Measurements from ENCODE around the gene TMC7.

Gene TMC7

DNA sequence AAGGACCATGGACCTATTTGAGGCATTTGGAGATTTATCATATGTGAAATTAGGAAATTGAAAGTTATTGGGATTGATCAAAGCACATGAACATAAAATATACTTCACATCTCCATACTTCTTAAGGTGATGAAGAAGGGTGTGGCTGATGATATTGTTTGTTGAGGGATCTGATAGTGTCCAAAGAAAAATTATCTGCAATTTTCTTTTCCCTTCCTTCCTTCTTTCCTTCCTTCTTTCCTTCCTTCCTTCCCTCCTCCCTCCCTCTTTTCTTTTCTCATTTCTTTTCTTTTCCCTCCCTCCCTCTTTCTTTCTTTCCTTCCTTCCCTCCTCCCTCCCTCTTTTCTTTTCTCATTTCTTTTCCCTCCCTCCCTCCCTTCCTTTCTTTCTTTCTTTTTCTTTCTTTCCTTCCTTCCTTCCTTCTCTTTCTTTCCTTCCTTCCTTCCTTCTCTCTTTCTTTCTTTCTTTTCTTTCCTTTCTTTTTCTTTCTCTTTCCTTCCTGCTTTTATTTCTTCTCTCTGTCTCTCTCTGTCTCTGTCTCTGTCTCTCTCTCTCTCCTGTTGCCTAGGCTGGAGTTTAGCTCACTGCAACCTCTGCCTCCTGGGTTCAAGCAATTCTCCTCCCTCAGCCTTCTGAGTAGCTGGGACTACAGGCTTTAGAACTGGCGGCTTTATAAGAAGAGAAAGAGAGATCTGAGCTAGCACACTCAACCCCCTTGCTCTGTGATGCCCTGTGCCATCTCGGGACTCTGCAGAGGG is 109.1 kb downstream of the TMC7 start:
- no peak for DNase-seq

GRCh38 chr16:19093631-19094541 is 110.2 kb downstream of the TMC7 start:
- no peak for DNase-seq

- no peak for DNase-seq
Observed at GRCh38 chr16:19094542-19095365, 111.0 kb downstream of the TMC7 start.

- DNase-seq: no peak
Observed at GRCh38 chr16:19095654-19096053, 111.9 kb downstream of the TMC7 start.

DNA sequence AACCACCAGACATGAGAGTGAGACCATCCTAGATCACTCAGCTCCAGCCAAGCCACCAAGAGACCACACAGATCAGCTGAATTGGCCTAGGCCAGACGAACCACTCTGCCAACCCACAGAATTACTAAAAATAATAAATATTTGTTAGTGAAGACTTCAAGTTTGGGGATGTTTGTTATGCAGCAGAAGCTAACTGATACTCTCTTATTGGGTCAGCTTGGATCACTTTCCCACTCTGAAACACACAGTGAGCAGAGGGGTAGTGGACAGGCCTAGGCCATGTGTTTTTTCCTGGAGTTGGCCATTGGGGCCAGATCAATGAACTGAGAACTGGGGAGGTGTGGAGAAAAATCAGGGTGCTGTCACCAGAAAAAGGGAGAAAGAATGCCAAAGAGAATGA is 114.4 kb downstream of the TMC7 start:
- DNase-seq: no peak

- DNase-seq: no peak
Observed at GRCh38 chr16:19102187-19102872, 118.6 kb downstream of the TMC7 start.

GRCh38 chr16:19104607-19105006 is 120.9 kb downstream of the TMC7 start:
- DNase-seq: no peak

- DNase-seq: no peak
Observed at GRCh38 chr16:19105131-19105530, 121.4 kb downstream of the TMC7 start.

DNA sequence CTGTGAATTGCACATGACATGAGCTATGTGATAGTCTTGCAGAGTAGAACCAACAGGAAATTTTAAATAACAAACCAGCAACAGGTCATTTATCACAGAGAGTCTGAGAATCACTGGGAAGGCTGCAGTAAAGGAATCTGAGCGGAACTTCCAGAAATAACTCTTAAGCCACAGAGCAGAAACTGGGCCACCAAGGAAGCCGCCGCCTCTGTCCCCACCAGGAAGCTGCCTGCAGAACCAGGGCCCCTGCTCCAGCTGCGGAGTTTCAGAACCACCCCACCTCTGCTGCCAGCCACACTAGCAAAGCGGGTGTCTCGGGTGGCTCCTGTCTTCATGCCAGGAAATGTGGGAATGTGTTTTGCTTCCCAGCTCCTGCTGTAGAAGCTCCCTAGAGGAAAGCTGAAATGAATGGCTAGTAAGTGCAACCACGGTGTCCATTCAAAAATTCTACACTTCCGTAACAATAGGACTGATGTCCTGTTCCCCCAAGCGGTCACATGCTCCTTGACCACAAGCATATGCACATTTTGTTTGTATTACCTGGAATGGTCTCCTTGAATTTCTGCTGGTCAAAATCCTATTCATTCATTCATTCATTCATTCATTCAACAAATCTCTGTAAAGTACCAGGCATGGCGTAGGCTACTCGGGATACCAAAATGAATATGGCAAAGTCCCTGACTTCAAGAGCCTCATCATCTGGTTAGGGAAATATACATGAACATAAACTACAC is 122.3 kb downstream of the TMC7 start:
- no peak for DNase-seq

GRCh38 chr16:19106625-19107020 is 122.9 kb downstream of the TMC7 start:
- DNase-seq: no peak

GRCh38 chr16:19108409-19109287 is 124.9 kb downstream of the TMC7 start:
- DNase-seq: no peak

- no peak for DNase-seq
Observed at GRCh38 chr16:19109288-19109664, 125.5 kb downstream of the TMC7 start.

GRCh38 chr16:19110537-19111360 is 127.0 kb downstream of the TMC7 start:
- DNase-seq: no peak

DNA sequence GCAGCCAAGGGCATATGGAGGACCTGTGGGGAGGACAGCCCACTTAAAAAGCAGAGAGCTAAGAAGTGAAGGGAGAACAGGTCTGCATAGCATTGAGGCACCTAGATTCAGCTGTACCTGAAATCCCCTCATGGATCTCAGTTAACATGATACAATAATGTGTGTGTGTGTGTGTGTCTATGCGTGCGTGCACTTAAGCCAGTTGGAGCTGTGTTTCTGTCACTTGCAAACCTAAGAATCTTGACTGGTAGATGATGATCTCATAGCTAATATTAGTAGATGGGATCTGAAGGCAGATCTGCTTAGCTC is 128.3 kb downstream of the TMC7 start:
- no peak for DNase-seq

Measured in retina (tissue), 1 donor.